GM19025 (cell line): ENCODE results near the gene SSC5D.
"Not testable (repeated sequence)": the region's sequence is repeated elsewhere in the genome, so short reads cannot be mapped to it uniquely, and the experiment has no call there.

Source experiments
- ATAC-seq: cut with Tn5 transposase; IDR thresholded peaks from one replicate; pipeline ENCODE4 v1.9.1; 2021; ENCODE audit warnings: mild to moderate bottlenecking, low read depth, moderate library complexity; ENCODE audit not compliant: unreplicated experiment

SSC5D gene

DNA sequence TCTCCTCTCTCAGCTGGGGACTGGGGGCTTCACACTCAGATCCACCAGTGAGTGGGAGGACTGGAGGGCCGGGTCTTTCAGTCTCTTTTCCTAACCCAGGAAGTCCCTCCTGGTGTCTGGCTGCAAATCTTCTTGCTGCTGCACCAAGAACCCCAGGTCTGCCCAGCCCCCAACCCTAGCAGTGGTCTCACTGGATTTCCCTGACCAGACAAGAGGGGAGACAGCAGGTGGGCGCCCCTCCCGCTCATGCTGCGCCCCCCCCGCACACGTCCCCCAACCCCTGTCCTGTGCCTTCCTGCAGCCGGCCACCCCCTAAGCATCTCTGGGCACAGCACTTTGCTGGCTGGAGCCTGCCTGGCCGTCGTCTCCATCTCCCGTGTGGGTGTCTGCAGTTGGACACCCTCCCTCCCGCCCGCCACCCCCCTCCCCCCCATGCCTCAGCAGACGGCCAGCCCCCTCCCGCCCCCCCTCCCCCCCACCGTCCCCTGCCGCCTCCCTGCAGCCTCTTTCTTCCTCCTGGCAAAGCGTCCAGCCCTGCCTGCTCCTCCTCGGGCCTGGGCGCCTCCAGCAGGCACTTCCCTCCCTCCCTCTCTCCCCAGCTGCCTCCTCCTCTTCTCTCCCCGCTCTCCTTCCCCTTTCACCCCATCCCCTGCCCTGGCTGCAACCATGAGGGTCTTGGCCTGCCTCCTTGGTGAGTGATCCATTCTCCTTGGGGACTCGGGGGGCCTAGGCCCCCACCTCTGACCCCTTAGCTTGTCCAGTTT is at the start of gene SSC5D:
Gene SSC5D, plus strand, starts transcription at position 513 of the 764 bp plus-strand sequence. Its CDS starts 154 bp downstream, at position 667.
- no peak for ATAC-seq

DNA sequence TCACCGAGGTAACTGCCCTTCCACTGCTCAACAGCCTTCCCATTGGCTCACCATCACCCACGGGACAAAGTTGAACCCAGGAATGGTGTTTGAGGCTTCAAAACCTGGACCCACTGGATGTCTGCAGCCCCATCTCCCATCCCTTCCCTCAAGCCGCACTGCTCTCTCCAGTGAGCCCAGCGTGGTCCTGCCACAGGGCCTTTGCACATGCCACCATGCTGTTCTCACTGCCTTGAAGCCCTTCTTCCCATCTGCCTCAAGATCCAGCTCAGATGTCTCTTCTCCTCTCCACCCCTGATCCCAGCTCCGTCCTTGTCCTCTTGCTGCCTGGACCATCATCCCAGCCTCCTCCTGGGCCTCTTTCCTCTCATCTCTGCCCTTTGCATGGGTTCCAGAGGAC is 49.2 kb upstream of the SSC5D start:
- no peak for ATAC-seq

- no peak for ATAC-seq
Measured at GRCh38 chr19:55440411-55441105, 47.7 kb upstream of the SSC5D start.

GRCh38 chr19:55441319-55441691 is 46.9 kb upstream of the SSC5D start:
- no peak for ATAC-seq

DNA sequence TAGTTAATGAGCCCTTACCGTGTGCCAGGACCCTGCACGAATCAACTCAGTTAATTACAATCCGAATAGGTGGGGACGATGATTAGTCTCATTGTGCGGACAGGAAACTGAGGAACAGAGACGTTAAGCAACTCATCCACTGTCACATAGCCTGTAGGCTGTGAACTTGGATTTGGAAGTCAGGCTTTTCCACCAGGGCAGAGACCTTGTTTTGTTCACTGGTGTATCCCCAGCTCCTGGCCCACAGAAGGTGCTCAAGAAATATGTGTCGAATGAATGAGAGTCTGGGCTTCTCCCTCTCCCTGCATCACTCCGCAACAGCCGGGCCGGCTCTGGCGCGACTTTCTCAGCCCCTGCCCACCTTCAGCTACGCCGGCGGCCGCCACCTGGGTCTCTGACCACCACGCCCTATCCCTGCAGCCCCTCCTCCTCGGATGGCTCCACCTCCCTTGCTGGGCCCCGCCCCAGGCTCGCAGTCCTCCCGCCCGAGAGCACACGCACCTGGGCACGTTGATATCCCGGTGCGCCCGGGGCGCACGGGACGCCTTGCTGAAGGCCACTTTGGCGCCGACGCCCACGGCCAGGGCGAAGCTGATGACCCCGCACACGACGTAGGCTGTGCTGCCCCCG is 46.4 kb upstream of the SSC5D start:
- no peak for ATAC-seq

DNA sequence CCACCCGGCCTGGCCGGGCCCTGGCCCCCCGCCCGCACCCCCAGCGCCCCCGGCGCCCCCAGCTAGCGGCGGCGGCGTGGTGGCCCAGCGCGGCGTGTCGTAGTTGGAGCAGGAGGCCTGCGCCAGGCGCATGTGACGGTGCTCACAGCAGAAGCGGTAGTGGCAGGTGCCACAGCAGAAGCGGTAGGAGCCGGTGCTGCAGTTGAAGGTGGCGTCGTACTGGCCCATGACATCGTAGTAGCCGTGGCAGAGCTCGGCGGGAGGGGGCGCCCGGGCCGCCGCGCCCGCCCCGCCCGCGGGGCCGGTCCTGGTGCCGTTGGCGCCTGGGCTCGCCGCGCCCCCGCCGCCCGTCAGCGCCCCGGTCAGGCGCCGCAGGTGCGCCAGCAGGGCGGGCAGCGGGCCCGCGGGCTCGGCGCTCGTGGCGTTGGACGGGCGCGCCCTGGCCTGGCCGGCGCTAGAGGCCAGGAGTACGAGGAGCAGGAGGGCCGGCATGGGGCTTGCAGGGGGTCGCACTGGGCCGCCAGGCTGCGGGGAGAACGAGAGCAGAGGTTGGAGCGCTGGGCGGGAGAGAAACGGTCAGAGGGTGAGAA is 45.8 kb upstream of the SSC5D start:
- no peak for ATAC-seq

DNA sequence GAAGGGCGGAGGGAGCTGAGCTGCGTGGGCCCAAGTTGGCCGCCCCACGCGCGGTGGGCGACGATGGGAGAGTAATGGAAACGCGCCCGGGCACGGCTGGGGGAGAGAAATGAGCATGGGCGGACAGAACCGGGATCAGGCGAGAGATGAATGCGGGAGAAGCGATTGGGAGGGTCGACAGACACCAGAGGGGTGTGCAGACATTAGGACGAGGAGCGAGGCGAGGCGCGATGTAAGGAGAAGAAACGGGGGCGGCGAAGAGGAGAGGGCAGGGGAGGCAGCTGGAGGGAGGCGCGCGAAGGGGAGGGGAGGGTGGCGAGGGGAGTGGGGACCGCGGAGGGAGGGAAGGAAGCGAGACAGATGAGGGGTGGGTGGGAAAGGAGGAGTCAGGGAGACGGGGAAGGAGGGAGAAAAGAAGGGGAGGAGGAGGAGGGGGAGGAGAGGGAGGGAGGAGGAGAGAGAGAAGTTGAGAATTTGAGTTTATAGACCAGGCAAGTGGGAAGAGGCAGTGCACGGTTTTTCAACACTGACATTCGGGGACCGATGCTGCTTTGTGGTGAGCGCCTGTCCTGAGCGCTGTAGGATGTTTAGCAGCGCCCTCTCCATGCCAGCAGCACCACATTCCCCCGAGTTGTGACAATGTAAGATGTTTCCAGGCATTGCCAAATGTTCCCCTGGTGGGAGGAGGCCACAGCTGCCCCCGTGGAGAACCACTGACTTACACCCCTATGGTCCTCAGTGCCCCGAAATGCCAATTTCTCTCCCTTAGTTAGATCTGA is 45.0 kb upstream of the SSC5D start, which contains the start of gene SHISA7:
Gene SHISA7, minus strand, starts transcription at position 256 of the 779 bp plus-strand sequence. CDS start 437 bp downstream, outside the sequence.
- ATAC-seq, result no peak

GRCh38 chr19:55443824-55444480 is 44.3 kb upstream of the SSC5D start:
- no peak for ATAC-seq

DNA sequence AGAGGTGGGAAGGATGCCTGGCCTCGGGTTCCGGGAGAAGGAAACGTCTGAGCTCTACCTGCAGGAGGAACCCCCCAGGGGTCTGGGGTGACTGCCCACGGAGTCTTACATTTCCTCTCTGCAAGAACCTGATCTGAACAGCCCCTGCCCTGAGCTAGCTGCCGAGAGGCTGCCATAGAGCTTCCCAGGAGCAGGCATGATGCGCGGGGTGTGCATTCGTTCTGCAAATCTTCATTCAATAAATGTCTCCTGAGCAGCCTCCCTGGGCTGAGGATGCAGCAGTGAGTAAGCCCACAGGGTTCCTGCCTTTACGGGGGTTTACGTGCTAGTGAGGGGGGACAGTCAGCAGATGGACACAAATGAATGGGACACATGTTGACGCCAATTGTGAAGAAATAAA is 43.6 kb upstream of the SSC5D start:
- no peak for ATAC-seq

DNA sequence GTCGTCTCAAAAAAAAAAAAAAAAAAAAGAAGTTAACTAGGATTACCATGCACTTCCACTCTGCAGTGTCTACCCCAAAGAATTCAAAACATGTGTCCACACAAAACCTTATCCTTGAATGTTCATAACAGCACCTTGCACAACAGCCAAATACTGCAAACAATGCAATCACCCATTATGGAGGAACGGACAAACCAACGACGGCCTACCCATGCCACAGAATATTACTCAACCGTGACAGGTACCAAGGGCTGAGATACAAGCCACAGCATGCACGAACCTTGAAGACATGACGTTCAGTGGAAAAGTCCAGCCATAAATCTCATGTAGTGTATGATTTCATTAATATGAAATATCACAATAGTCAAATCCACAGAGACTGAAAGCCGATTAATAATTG is 42.2 kb upstream of the SSC5D start:
- no peak for ATAC-seq

DNA sequence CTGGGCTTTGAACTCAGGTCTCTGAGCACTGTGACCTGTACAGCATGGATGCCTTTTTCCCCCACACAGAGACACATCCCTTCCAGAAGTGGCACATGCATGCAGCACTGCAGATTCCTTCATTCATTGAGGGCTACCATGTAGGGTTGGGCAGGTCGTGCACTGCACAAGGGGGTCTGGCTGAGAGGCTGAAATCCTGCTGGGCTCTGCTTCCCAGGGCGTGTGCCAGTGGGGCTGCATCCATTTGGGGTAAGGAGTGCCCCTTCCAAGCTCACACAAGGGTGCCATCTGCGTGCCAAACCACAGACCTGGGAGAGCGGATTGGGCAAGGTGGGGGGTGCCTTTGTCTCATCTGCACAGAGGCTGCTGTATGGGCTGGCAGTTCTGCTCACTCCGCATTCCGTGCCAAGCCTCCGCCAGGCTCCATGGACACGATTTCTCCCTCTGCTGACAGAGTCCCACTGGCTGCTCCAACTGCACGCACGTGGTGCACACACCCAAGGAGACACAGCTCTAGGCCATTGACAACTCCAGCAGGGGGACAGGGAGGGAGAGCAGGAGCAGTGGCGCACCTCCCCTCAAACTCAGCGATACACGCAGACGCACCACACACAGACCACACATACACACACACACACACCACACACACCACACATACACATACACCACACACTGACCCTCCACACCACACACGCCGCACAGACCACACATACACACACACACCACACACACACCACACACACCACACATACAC is 40.6 kb upstream of the SSC5D start:
- ATAC-seq, result no peak

DNA sequence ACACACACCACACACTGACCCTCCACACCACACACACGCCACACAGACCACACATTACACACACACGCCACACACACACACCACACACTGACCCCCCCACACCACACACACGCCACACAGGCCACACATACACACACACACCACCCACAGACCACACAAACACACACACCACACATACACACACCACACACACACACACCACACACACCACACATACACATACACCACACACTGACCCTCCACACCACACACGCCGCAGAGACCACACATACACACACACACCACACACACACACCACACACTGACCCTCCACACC is 40.1 kb upstream of the SSC5D start:
- ATAC-seq, result not testable (repeated sequence)

- ATAC-seq, result no peak
Measured at GRCh38 chr19:55449469-55449868, 38.8 kb upstream of the SSC5D start.

DNA sequence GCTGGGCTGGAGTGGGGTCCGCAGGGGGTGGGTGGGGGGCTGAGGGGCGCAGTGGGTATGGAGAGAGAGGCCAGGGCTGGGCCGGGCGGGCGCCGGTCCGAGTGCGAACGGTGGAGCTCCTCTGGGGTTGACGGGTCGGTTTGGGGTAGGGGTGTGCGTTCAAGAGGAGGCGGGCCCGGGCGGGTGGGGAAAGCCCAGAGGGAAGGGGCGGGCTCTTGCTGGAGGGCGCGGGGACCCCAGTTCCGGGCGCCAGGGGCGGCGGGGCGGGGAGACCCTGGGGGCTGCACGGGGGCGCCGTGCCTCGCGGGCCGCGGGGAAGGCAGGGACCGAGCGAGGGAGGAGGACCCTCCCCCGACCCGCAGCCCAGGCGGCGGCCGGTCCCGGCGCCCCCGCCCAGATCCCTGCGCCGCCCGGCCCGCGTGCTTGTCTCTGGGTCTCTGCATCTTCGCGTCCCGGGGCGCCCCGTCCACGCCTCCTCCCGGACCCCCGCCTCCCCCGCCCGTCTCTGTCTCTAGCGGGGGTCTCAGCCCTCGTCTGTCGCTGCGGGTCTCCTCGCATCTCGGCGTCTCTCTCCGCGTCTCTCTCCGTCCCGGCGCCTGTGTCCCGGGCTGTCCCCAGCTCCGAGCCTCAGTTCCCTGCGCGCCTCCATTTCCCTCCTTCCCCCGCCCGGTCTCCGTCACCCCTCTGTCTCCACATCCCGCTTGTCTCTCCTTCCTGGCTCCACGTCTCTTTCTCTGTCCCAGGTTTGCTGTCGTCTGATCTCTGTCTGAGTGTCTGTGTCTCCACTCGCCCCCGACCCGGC is 36.9 kb upstream of the SSC5D start:
- no peak for ATAC-seq

DNA sequence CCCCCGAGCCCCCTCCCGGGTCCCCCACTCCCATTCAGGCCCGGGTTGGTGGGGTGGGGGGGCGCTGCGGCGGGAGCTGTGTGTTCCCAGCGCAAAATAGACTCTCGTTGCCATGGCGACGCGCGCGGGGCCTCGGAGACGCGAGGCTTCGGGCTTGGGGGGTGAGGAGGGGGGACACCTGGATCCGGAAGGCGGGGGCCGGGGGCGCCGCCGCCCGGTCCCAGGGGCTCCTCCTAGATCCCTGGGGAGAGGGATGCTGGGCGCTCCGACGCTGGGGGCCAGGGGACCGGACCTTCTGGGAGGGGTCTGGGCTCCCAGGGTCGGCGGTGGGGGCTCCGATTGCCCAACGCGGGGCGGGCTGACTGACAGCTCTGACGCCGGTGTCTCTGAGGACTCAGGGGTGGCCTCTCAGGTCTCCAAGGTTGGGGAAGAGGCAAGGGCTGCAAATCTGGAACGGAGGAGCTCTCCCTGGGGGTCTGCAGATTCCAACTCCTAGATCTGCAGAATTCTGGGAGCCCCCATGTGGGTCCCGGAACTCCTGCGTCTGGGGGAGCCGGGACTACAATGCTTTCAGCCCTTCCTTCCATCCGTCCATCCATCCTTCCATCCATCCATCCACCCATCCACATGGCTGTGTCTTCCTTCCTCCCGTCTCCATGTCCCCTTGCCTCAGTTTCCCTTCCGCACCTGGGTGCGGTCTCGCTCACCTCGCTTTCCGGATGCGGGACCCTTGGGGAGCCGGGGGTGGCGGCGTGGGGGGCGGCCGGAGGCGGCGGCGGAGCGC is 36.1 kb upstream of the SSC5D start:
- ATAC-seq, result no peak

GRCh38 chr19:55452749-55453346 is 35.4 kb upstream of the SSC5D start:
- ATAC-seq, result no peak

DNA sequence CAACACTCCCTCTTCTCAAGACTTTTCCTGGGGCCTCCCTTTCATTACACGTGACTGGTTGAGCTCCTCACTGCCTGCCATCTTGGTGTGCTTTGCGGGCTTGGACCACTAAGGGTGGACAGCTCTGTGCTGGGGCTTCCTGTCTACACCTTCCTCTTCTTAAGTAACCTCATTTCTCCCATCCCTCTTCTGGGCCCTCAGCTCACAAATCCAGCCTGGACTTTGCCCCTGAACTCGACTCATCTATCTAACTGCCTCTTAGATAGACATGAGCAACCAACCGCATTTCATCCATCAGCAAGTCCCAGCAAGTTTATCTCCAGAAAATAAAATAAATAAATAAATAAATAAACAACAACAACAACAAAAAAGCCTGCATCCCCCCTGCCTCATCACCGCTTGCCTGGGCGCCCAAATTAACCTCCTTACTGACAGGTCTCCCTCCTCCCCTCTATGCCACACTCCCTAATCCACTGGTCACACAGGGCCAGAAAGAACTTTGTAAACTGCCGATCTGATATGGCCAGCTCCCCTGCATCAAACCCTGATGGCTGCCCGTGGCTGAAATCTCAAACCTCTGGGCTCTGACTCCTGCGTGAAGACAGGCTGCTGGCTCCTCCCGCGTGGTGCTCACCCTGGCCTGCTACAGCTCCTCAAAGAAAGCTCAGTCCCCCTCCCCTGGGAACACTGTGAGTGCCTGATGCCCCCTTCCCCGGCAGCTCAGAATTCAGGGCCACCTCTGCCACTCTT is 34.5 kb upstream of the SSC5D start:
- ATAC-seq, result no peak
